Stimulated activated naive CD4-positive, alpha-beta T cell (primary cell): ENCODE data around the gene GOLGA6D.
"Not testable (repeated sequence)": the region's sequence is repeated elsewhere in the genome, so short reads cannot be mapped to it uniquely, and the experiment has no call there.

Source experiments
- DNase-seq, 6 experiments: peaks; one replicate each; lab custom pipeline; 2025; lab: John Stamatoyannopoulos, UW

Gene GOLGA6D, protein sequence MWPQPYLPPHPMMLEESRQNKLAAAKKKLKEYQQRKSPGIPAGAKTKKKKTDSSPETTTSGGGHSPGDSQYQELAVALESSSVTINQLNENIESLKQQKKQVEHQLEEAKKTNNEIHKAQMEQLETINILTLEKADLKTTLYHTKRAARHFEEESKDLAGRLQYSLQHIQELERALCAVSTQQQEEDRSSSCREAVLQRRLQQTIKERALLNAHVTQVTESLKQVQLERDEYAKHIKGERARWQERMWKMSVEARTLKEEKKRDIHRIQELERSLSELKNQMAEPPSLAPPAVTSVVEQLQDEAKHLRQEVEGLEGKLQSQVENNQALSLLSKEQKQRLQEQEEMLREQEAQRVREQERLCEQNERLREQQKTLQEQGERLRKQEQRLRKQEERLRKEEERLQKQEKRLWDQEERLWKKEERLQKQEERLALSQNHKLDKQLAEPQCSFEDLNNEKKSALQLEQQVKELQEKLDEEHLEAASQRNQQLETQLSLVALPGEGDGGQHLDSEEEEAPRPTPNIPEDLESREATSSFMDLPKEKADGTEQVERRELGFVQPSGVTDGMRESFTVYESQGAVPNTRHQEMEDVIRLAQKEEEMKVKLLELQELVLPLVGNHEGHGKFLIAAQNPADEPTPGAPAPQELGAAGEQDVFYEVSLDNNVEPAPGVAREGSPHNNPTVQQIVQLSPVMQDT

DNA sequence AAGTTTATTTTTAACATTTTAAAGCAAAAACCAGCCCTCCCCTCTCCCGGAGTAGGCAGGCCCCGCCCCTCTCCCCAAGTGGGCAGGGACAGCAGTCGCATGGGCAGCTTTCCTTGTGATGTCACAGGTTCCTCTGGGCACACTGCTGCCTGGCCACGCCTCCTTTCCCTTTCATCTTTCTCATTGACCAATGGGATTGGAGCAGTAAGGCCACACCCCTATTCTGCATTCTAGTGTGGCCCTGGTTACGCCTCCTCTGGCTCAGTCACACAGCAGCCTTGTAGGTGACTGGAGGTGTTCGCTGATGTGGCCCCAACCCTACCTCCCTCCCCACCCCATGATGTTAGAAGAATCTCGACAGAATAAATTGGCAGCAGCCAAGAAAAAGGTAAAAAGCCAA is at the start of gene GOLGA6D:
Gene GOLGA6D, plus strand, starts transcription at position 264 of the 400 bp plus-strand sequence. Its CDS starts 41 bp downstream, at position 305.
- not testable (repeated sequence) for DNase-seq

DNA sequence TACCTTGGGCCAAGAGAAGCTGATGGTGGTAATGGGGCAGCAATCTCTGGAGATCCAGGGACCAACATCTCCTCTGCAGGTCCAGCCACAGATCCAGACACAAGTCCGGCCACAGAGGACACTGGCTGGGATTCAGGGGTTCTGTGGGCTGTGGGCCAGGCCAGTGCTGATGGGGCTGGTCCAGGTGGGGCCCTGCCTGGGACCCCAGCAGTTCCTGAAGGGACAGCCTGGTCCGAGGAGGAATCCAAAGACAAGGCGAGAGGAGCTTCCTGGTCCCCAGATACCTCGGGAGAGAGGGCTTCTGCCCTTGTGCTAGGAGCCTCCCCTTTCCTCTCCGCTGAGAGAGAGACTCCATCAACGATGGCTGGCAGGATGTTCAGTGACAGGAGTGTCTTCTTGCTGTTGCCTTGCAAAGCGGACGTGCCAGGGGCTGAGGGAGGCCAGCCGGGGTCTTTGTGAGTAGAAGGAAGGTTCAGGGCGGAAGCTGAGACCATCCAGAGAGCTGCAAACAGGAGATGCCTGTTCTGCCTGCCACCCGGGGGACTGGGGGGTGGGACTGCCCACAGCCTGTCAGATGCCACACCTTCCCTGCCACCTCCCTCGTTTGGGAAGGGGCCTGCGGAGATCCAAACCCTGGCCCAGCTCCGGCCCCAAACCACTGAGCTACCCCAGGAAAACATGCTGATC is 49.0 kb upstream of the GOLGA6D start:
- DNase-seq: no peak

DNA sequence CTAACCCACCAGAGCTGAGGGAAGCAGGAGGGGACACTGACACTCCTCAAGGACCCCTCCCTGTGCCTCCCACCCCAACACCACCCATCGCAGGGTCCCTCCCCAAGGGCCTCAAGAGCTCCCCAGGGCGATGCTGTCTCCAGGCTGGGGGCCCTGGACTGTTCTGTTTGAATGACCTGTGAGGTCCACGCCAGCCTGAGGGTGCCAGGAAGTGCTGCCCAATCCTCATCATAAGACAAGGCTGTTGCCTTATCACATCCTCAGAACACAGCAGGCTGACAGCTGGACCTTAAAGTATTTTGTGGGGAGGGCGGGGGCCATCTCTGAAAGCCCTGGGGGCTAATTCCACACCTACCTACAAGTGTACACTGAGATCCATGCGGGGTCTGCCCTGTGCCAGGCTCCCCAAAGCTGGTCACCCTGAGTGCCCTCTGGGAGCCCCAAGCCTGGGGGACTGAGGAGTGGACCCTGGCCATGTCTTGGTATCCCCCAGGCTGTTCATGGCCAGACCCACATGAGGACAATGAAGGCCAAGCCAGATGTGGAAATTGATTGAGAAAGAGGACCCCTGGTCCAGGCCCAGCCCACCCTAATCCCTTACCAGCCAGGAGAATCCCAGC is 48.3 kb upstream of the GOLGA6D start:
- DNase-seq: no peak

GRCh38 chr15:75235051-75235673 is 47.5 kb upstream of the GOLGA6D start:
- DNase-seq: no peak

DNA sequence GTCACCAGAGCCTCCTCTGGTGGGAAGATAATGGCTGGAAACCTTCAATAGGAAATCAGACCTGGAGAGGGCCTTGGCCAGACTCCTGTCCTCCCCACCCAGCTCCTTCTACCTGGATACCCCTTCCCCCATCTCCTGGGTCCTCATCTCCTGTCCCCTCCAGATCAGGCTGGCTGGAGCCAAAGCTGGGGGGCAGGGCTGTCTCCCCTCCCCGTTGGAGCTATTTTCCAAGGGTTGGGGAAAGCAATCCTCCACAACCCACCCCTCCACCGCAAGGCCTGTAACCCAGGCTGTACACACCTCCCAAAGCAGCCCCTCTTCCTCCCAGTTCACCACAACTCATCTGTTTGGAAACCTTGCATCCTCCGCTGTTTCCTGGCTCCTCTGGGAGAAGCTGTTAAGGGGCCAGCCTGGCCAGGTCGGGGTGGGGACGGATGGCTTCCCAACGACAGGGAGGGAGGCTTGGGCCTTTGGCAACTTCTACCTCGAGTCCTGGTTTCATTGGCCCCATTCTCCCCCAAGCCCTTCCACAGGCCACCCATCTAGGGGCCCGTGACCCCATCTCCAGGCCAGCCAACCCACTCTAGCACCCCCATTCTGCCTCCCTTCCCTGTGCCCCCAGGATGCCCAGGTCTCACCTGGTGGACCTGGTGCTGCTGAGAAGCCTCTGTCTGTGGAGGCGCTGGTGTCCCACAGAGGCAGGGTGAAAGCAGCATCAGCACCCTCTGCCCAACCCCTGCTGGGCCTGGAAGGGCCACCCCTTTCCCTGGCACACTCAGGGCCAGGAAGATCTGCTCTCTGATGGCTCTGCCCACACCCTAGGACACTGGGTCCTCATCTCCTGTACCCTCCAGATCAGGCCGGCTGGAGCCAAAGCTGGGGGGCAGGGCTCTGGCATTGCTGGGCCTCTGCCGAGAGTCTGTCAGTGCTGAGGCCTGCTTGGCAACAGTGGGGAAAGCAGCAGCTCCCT is 46.6 kb upstream of the GOLGA6D start:
- DNase-seq: no peak

DNA sequence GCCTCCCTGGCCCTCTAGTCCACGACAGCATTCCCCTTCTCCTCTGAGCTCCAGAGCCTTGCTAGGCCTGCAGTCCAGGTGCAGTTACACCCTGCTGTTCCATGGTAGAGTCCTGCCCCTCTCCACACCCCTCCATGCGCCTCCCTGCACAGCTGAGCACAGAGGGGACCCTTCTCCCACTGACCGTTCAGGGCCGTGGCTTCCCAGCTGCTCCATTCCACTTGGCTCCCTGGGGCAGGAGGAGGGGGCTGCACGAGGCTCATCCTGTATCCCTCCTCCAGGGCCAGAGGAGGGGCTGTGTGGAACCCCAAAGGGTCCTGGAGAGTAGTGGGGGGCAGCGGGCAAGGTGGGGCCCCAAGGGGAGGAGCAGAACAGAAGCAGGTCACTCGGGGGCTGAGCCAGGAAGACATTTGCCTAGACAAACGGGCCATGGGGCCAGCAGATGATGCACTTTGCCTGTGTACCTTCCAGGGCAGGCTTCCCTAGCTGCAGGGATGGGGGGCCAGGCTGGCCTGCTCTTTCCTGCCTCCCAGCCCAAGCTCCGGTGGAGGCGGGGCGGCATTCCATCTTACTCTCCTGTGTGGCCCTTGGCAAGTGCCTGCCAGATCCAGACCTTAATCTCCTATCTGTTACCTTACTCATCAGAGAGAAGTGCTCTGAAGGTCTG is 45.2 kb upstream of the GOLGA6D start:
- DNase-seq: no peak

- no peak for DNase-seq
Observed at GRCh38 chr15:75238150-75238549, 44.5 kb upstream of the GOLGA6D start.

- DNase-seq: not testable (repeated sequence)
Observed at GRCh38 chr15:75245741-75246140, 36.9 kb upstream of the GOLGA6D start.

- DNase-seq: not testable (repeated sequence)
Observed at GRCh38 chr15:75248991-75249390, 33.6 kb upstream of the GOLGA6D start.

DNA sequence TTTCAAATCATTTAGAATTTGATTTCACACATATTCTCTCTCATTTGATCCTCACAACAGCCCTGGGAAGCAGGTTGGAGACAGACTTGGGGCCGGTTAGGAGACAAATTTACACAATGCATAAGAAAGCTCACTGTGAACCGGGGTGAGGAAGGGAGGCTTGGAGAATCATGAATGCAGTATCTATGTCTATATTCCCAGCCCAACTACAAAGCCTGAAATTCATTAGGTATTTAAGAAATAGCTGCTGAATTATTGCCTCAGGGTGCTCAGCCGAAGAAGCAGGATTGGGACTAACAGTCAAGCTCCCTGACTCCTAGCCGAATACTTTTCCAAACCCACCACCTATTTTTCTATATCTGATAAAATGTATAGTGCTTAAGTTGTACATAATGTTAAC is 32.9 kb upstream of the GOLGA6D start:
- DNase-seq: no peak

DNA sequence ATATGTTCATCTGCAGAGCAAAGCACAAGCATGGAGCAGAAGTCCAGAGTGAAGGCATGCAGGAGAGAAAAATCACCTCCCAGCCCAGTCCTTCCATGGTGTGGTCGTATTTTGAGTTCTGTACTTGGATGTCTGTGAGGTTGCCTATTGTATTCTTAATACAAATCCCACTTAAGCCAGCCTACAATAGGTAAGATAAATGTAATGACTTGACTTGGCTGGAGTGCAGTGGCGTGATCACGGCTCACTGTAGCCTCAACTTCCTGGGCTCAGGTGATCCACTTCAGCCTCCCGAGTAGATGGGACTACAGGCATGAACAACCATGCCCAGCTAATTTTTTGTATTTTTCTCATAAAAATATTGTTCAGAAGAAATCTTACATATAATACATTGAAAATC is 31.3 kb upstream of the GOLGA6D start:
- not testable (repeated sequence) for DNase-seq

DNA sequence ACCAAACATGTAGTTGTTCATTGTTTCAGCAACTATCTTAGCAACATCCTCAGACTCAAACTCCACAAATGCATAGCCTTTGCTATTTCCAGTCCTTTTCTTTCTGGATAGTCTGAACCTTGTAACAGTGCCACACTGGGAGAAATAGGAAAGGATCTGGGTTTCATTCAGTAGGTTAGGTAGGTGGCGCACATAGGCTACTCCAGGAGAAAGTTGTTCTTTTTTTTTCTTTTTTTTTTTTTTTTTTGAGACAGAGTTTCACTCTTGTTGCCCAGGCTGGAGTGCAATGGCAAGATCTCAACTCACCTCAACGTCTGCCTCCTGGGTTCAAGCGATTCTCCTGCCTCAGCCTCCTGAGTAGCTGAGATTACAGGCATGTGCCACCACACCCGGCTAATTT is 30.4 kb upstream of the GOLGA6D start:
- not testable (repeated sequence) for DNase-seq

- DNase-seq: not testable (repeated sequence)
Observed at GRCh38 chr15:75258034-75258433, 24.6 kb upstream of the GOLGA6D start, which contains the start of gene GOLGA6C. GOLGA6C (plus strand) TSS chr15:75258334; CDS start chr15:75258599, 265 bp downstream.

DNA sequence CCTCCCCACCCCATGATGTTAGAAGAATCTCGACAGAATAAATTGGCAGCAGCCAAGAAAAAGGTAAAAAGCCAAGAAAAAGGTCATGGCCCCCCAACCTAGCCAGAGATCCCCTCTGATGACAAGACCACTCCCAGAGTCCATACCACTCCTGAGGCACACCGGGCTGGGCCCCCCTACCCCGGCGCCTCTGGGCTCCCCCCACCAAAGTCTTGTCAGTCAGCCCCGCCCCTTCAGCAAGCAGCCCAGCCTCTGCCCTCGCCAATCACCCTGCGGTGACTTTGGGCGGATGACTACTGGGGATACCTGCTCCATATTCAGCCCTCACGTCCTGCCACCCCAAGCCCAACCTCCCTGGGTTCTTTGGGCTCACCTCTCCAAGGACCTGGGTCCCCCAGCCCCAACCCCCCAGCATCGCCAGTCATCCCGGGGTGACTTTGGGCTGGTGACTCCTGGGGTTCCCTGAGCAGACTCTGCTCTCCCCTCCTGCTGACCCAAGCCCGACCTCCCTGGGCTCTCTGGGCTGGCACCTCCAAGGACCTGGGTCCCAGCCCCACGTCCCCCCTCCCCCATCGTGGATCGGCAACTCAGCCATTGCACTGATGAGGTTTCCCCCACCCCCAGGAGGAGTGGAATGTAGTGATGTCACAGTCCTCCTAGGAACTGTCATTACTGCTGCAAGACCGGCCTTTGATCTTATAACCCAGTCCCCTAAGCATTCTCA is 23.9 kb upstream of the GOLGA6D start:
- DNase-seq: not testable (repeated sequence)

- not testable (repeated sequence) for DNase-seq
Observed at GRCh38 chr15:75259873-75260272, 22.8 kb upstream of the GOLGA6D start.

- not testable (repeated sequence) for DNase-seq
Observed at GRCh38 chr15:75273751-75274359, 8.8 kb upstream of the GOLGA6D start.

GRCh38 chr15:75274509-75275107 is 8.0 kb upstream of the GOLGA6D start:
- DNase-seq: not testable (repeated sequence)

DNA sequence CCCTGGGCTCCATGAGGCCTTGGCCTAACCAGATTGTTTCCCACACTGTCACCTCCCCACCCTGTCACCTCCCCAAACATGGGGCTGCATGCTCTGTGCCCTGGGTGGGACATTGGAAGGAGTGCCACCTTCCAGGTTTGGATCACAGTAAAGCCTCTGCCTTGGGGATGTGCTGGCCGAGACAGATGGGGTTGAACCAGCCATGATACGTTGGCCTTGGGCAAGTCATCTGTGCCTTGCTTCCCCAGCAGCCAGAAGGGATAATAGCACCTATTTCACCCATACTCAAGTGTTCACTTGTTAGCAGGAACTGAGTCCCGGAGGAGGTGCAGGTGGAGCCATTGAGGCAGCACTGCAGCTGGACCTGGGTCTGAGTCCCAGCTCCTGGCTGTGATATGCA is 7.0 kb upstream of the GOLGA6D start:
- not testable (repeated sequence) for DNase-seq
